ENCODE results near the gene KCNQ1.

DNA sequence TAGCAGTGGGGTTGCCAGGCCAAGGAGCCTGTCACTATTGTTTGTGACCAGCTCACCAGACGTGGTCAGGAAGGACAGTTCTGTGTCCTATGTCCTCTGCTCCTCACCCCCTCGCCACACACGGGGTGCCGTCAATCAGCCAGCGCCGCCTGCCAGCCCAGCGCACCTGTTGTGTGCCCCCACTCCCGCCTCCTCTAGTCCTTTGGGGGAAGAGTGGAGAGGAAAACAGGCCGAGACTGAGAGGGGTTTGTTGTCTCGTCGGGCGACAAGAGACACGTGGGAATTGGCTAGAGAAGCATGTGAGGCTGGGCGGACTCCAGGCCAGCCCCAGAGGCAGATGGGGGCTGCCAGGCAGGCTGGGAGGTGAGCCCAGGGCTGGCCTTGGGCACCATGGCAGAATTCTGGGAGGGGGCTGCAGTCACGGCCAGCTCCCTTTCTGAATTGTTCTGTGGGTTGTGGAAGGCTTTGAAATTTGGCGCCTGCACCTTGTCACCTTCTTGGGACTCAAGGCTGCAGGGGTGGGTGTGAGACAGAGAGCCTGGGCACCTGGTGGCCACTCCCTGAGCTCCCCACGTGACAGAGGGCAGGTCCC, 258.1 kb downstream of the KCNQ1 start:
- no peak for TF ChIP-seq EZH2 (IDR thresholded peaks at IDR 0.05; ENCODE audit: borderline replicate concordance, insufficient read depth, low read depth, low read length, poor library complexity, severe bottlenecking)
- TF ChIP-seq, protein P1, sequence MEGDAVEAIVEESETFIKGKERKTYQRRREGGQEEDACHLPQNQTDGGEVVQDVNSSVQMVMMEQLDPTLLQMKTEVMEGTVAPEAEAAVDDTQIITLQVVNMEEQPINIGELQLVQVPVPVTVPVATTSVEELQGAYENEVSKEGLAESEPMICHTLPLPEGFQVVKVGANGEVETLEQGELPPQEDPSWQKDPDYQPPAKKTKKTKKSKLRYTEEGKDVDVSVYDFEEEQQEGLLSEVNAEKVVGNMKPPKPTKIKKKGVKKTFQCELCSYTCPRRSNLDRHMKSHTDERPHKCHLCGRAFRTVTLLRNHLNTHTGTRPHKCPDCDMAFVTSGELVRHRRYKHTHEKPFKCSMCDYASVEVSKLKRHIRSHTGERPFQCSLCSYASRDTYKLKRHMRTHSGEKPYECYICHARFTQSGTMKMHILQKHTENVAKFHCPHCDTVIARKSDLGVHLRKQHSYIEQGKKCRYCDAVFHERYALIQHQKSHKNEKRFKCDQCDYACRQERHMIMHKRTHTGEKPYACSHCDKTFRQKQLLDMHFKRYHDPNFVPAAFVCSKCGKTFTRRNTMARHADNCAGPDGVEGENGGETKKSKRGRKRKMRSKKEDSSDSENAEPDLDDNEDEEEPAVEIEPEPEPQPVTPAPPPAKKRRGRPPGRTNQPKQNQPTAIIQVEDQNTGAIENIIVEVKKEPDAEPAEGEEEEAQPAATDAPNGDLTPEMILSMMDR (IDR thresholded peaks at IDR 0.05): no peak

All from B cell (primary cell).